Liver (tissue), 9 donors: Measurements from ENCODE around the gene ANKMY1. TPM values are rescaled to one million over a fixed set of nuclear protein-coding genes. Genes with fewer than 3 reads are reported as not detected.

Experiments
- DNase-seq: peaks from one replicate; pipeline ENCODE4 v3.0.0-alpha.2; 2017; ENCODE audit warnings: low spot score
- H3K27ac ChIP-seq, 2 donors: one replicate each; pipeline ENCODE4 v1.7.0; 2013; ENCODE audit warnings: inconsistent platforms in 2 of 2, low read length in 2 of 2, control low read depth in 1 of 2, low read depth in 1 of 2, mild to moderate bottlenecking in 1 of 2
- H3K27me3 ChIP-seq, 4 donors: one replicate each; pipeline versions ENCODE4 v1.6.1 to v1.7.0; 2013; ENCODE audit warnings: low read length in 3 of 4, inconsistent platforms in 1 of 4, mild to moderate bottlenecking in 1 of 4, moderate library complexity in 1 of 4; ENCODE audit not compliant: control insufficient read depth in 4 of 4, insufficient read depth in 4 of 4
- H3K36me3 ChIP-seq, 4 donors: one replicate each; pipeline versions ENCODE4 v1.6.1 to v1.7.0; 2013; ENCODE audit warnings: low read length in 3 of 4, mild to moderate bottlenecking in 3 of 4, low read depth in 1 of 4, moderate library complexity in 1 of 4; ENCODE audit not compliant: control insufficient read depth in 4 of 4, insufficient read depth in 3 of 4
- H3K4me1 ChIP-seq, 4 donors: one replicate each; pipeline versions ENCODE4 v1.6.1 to v1.7.0; 2013; ENCODE audit warnings: low read length in 3 of 4, mild to moderate bottlenecking in 3 of 4, moderate library complexity in 1 of 4; ENCODE audit not compliant: control insufficient read depth in 4 of 4, insufficient read depth in 4 of 4
- H3K4me3 ChIP-seq, 3 donors: one replicate each; pipeline versions ENCODE4 v1.6.1 to v1.7.0; 2013; ENCODE audit warnings: low read length in 3 of 3, control low read depth in 1 of 3, low read depth in 1 of 3, mild to moderate bottlenecking in 1 of 3
- H3K9ac ChIP-seq, 2 donors: one replicate each; pipeline ENCODE4 v1.7.0; 2013; ENCODE audit warnings: low read length in 2 of 2, mild to moderate bottlenecking in 2 of 2, moderate library complexity in 2 of 2, control low read depth in 1 of 2, low read depth in 1 of 2
- H3K9me3 ChIP-seq, 4 donors: one replicate each; pipeline versions ENCODE4 v1.6.1 to v1.7.0; 2013; ENCODE audit warnings: low read length in 3 of 4; ENCODE audit not compliant: control insufficient read depth in 4 of 4
- EGR1 ChIP-seq, 2 donors: IDR thresholded peaks; 2 replicates each; pipeline ENCODE4 v1.6.1; 2016 to 2018; ENCODE audit warnings: antibody characterized with exemption in 2 of 2, low read depth in 2 of 2
- FOXA1 ChIP-seq: IDR thresholded peaks from 2 replicates; pipeline ENCODE4 v1.6.1; 2016; ENCODE audit warnings: antibody characterized with exemption
- FOXA2 ChIP-seq: IDR thresholded peaks from 2 replicates; pipeline ENCODE4 v1.6.1; 2016; ENCODE audit warnings: antibody characterized with exemption
- HNF4A ChIP-seq, 2 donors: conservative IDR thresholded peaks; 2 replicates each; pipeline ENCODE4 v1.6.1; 2016; ENCODE audit warnings: antibody characterized with exemption in 2 of 2, mild to moderate bottlenecking in 2 of 2
- HNF4G ChIP-seq: IDR thresholded peaks from 2 replicates; pipeline ENCODE4 v1.6.1; 2016; ENCODE audit warnings: antibody characterized with exemption
- JUND ChIP-seq, 2 donors: IDR thresholded peaks; 2 replicates each; pipeline ENCODE4 v1.6.1; 2016; ENCODE audit warnings: antibody characterized with exemption in 2 of 2
- NR2F2 ChIP-seq: IDR thresholded peaks from 2 replicates; pipeline ENCODE4 v1.6.1; 2016; ENCODE audit warnings: antibody characterized with exemption
- RAD21 ChIP-seq, 2 donors: IDR thresholded peaks; 2 replicates each; pipeline ENCODE4 v1.6.1; 2016; ENCODE audit warnings: antibody characterized with exemption in 2 of 2, mild to moderate bottlenecking in 2 of 2
- RXRA ChIP-seq, 2 donors: IDR thresholded peaks; 2 replicates each; pipeline ENCODE4 v1.6.1; 2017 to 2018; ENCODE audit warnings: antibody characterized with exemption in 2 of 2, mild to moderate bottlenecking in 1 of 2
- SP1 ChIP-seq: IDR thresholded peaks from 2 replicates; pipeline ENCODE4 v1.6.1; 2018; ENCODE audit warnings: antibody characterized with exemption, mild to moderate bottlenecking
- TAF1 ChIP-seq: conservative IDR thresholded peaks from 2 replicates; pipeline ENCODE4 v1.6.1; 2016; ENCODE audit warnings: antibody characterized with exemption, mild to moderate bottlenecking
- YY1 ChIP-seq: IDR thresholded peaks from 2 replicates; pipeline ENCODE4 v1.6.1; 2016; ENCODE audit warnings: antibody characterized with exemption, mild to moderate bottlenecking
- WGBS: extraction: QIAGEN DNeasy Blood & Tissue Kit; methylation state at CpG from one replicate; pipeline ENCODE4 v1.1.7; 2013; 5-methylcytosine and 5-hydroxymethylcytosine counted together
- polyA plus RNA-seq, 2 donors: library from polyadenylated mRNA; stranded (reverse) in 1 of 2; unstranded in 1 of 2; fragments of 200-250 nt in 1 of 2; fragments of >200 nt in 1 of 2; fragmentation: Nextera tagmentation in 1 of 2; extraction: Ambion mirVana in 1 of 2; gene quantifications; one replicate each; pipeline versions ENCODE4 v1.2.1 to v1.2.3, GENCODE V29; 2013 to 2015
- total RNA-seq, 2 donors: library from RNA; depleted of rRNA; stranded (reverse); fragments of >200 nt; gene quantifications; one replicate each; pipeline ENCODE4 v1.2.3, GENCODE V29; 2014
- TF ChIP-seq, protein P1 (sequence below): IDR thresholded peaks from 2 replicates; pipeline ENCODE4 v1.6.1; 2016; ENCODE audit warnings: antibody characterized with exemption
- TF ChIP-seq, protein P2 (sequence below): IDR thresholded peaks from 2 replicates; pipeline ENCODE4 v1.6.1; 2016; ENCODE audit warnings: antibody characterized with exemption, mild to moderate bottlenecking
- TF ChIP-seq, protein P3 (sequence below): fragments of 150-350 bp; IDR thresholded peaks from 2 replicates; pipeline ENCODE4 v1.5.1; 2017; ENCODE audit warnings: improper control_type of control experiment, low read depth, low read length; ENCODE audit not compliant: missing input control
- TF ChIP-seq, protein P4 (sequence below): IDR thresholded peaks from 2 replicates; pipeline ENCODE4 v1.6.1; 2016; ENCODE audit warnings: antibody characterized with exemption
- TF ChIP-seq, protein P5 (sequence below): IDR thresholded peaks from 2 replicates; pipeline ENCODE4 v1.6.1; 2016; ENCODE audit warnings: antibody characterized with exemption
- donor health status: healthy.
- donor health status: healthy.
- donor health status: healthy.
- donor health status: healthy.
- donor health status: healthy.

ANKMY1 gene
- total and polyA plus RNA-seq, 4 donors: 2.5 to 12.8 (median 4.2) TPM

DNA sequence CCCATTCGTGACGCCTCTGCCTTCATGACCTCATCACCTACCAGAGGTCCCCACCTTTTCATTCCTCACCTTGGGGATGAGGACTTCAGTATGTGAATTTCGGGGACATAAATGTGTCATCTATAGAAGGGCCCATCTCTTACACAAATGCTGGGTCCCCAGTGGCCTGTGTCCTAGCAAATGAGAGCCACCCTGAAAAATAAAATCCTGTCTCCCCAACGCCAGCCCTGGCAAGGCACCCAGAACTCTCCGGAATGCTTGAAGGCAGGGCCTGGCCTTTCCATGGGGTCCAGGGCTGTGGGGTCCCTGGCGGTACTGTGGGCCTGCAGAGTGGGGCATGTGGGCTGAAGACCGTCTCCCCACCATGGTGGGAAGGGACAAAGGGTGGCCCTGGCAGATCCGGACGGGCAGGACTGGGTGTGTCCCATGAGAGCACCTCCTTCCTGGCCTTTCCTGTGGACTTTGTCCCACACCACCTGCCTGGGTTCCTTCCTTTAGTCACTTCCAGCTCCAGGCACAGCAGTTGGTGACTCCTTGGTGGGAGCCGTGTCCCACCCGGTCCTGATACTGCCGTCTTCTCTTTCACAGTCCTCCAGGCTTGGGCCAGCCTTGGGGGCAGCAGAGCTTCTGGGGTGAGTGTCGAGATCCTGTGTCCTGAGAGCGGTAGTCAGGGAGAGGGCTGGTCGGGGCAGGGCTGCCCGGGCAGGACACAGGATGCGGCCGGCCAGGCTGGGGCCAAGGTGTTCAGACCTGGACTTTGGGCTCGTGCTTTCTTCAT is 47.3 kb upstream of the ANKMY1 start:
- TF ChIP-seq RAD21 (IDR thresholded peaks at IDR 0.05) (no peak), JUND (IDR thresholded peaks at IDR 0.05) (no peak), FOXA2 (no peak), YY1 (no peak), HNF4A (conservative IDR thresholded peaks at IDR 0.05) (no peak), SP1 (no peak), RXRA (IDR thresholded peaks at IDR 0.05) (no peak), EGR1 (IDR thresholded peaks at IDR 0.05; ENCODE audit: low read depth in 2 of 2) (no peak), HNF4G (no peak), NR2F2 (no peak), FOXA1 (no peak)
- TF ChIP-seq, protein P1, sequence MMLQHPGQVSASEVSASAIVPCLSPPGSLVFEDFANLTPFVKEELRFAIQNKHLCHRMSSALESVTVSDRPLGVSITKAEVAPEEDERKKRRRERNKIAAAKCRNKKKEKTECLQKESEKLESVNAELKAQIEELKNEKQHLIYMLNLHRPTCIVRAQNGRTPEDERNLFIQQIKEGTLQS: no peak
- TF ChIP-seq, protein P2, sequence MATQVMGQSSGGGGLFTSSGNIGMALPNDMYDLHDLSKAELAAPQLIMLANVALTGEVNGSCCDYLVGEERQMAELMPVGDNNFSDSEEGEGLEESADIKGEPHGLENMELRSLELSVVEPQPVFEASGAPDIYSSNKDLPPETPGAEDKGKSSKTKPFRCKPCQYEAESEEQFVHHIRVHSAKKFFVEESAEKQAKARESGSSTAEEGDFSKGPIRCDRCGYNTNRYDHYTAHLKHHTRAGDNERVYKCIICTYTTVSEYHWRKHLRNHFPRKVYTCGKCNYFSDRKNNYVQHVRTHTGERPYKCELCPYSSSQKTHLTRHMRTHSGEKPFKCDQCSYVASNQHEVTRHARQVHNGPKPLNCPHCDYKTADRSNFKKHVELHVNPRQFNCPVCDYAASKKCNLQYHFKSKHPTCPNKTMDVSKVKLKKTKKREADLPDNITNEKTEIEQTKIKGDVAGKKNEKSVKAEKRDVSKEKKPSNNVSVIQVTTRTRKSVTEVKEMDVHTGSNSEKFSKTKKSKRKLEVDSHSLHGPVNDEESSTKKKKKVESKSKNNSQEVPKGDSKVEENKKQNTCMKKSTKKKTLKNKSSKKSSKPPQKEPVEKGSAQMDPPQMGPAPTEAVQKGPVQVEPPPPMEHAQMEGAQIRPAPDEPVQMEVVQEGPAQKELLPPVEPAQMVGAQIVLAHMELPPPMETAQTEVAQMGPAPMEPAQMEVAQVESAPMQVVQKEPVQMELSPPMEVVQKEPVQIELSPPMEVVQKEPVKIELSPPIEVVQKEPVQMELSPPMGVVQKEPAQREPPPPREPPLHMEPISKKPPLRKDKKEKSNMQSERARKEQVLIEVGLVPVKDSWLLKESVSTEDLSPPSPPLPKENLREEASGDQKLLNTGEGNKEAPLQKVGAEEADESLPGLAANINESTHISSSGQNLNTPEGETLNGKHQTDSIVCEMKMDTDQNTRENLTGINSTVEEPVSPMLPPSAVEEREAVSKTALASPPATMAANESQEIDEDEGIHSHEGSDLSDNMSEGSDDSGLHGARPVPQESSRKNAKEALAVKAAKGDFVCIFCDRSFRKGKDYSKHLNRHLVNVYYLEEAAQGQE: no peak
- TF ChIP-seq, protein P3, sequence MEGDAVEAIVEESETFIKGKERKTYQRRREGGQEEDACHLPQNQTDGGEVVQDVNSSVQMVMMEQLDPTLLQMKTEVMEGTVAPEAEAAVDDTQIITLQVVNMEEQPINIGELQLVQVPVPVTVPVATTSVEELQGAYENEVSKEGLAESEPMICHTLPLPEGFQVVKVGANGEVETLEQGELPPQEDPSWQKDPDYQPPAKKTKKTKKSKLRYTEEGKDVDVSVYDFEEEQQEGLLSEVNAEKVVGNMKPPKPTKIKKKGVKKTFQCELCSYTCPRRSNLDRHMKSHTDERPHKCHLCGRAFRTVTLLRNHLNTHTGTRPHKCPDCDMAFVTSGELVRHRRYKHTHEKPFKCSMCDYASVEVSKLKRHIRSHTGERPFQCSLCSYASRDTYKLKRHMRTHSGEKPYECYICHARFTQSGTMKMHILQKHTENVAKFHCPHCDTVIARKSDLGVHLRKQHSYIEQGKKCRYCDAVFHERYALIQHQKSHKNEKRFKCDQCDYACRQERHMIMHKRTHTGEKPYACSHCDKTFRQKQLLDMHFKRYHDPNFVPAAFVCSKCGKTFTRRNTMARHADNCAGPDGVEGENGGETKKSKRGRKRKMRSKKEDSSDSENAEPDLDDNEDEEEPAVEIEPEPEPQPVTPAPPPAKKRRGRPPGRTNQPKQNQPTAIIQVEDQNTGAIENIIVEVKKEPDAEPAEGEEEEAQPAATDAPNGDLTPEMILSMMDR: no peak
- Histone ChIP-seq H3K36me3 (peaks cover 0 to 2% (median 0%) of the 10 kb centered on the region in 4 donors), H3K9ac (no peak overlapping the region), H3K27me3 (no peaks in the 10 kb centered on the region), H3K4me1 (peaks cover 2 to 11% (median 6%) of the 10 kb centered on the region in 4 donors), H3K4me3 (no peak overlapping the region), H3K9me3 (no peaks in the 10 kb centered on the region), H3K27ac (no peak overlapping the region)
- no peak for DNase-seq
- WGBS: 86% methylated on average over 19 of the region's 19 CpGs

DNA sequence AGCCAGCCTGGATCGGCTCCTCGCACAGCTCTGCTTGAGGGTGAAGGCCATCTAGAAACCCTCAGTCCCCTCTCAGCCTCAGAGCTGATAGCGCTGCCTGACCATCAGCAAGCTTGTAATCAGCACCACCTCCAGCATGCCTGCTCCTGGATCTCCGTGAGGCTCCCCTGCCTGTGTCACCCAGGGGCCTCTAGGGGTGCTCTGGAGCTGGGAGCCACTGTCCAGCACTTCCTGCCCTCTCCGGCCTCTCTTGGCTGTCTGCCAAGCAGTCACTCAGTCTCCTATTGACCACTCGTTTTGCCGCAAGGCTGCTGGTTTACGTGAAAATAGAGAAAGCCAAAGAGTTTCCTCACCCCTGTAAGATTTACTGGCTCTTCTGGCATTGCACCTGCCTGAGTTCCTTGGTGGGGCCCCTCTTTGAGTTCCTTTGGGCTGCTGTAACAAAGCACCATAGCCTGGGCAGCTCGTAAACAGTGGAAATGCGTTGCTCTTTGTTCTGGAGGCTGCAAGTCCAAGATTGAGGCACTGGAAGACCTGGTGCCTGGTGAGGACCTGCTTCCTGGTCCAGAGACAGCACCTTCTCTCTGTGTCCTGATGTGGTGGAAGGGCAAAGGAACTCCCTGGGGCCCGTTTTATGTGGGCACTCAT is 46.6 kb upstream of the ANKMY1 start:
- Histone ChIP-seq H3K9me3 (no peaks in the 10 kb centered on the region), H3K4me3 (no peak overlapping the region), H3K9ac (no peak overlapping the region), H3K4me1 (peaks cover 2 to 11% (median 6%) of the 10 kb centered on the region in 4 donors), H3K36me3 (peaks cover 0 to 2% (median 1%) of the 10 kb centered on the region in 4 donors), H3K27me3 (no peaks in the 10 kb centered on the region), H3K27ac (peak overlapping the region in 1 of 2 donors; percentile 16)
- peak; percentile 78 for DNase-seq
- WGBS: 25% methylated on average over 11 of the region's 11 CpGs
- TF ChIP-seq EGR1 (IDR thresholded peaks at IDR 0.05; ENCODE audit: low read depth in 2 of 2): no peak
- TF ChIP-seq YY1: no peak
- TF ChIP-seq NR2F2: peak; percentile 76
- TF ChIP-seq TAF1: no peak
- no peak for TF ChIP-seq FOXA2
- TF ChIP-seq, protein P2: peak; percentile 91
- peak; percentile 16 to 50 for TF ChIP-seq RXRA (IDR thresholded peaks at IDR 0.05)
- TF ChIP-seq, protein P4, sequence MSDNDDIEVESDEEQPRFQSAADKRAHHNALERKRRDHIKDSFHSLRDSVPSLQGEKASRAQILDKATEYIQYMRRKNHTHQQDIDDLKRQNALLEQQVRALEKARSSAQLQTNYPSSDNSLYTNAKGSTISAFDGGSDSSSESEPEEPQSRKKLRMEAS: no peak
- TF ChIP-seq, protein P1: no peak
- TF ChIP-seq FOXA1: no peak
- TF ChIP-seq, protein P5, sequence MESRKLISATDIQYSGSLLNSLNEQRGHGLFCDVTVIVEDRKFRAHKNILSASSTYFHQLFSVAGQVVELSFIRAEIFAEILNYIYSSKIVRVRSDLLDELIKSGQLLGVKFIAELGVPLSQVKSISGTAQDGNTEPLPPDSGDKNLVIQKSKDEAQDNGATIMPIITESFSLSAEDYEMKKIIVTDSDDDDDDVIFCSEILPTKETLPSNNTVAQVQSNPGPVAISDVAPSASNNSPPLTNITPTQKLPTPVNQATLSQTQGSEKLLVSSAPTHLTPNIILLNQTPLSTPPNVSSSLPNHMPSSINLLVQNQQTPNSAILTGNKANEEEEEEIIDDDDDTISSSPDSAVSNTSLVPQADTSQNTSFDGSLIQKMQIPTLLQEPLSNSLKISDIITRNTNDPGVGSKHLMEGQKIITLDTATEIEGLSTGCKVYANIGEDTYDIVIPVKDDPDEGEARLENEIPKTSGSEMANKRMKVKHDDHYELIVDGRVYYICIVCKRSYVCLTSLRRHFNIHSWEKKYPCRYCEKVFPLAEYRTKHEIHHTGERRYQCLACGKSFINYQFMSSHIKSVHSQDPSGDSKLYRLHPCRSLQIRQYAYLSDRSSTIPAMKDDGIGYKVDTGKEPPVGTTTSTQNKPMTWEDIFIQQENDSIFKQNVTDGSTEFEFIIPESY: no peak
- no peak for TF ChIP-seq JUND (IDR thresholded peaks at IDR 0.05)
- no peak for TF ChIP-seq HNF4G
- peak; percentile 30 to 50 for TF ChIP-seq HNF4A (conservative IDR thresholded peaks at IDR 0.05)
